EH (cell line): Measurements from ENCODE around the gene TCF4.

Experiments
- DNase-seq: peaks from one replicate; pipeline ENCODE4 v3.0.0-alpha.2; 2015; ENCODE audit warnings: low read depth

The TCF4 gene

GRCh38 chr18:55384551-55385275 lies 203.3 kb downstream of the TCF4 start:
- DNase-seq: peak; percentile 68

- DNase-seq: no peak
Measured at GRCh38 chr18:55384115-55384514, 203.9 kb downstream of the TCF4 start.

- DNase-seq: no peak
Measured at GRCh38 chr18:55382277-55382805, 205.7 kb downstream of the TCF4 start.

GRCh38 chr18:55381277-55381676 lies 206.7 kb downstream of the TCF4 start:
- DNase-seq: peak; percentile 84

- DNase-seq: peak; percentile 64
Measured at GRCh38 chr18:55380589-55380988, 207.4 kb downstream of the TCF4 start.

- no peak for DNase-seq
Measured at GRCh38 chr18:55376387-55376786, 211.6 kb downstream of the TCF4 start.

- no peak for DNase-seq
Measured at GRCh38 chr18:55375930-55376329, 212.1 kb downstream of the TCF4 start.

GRCh38 chr18:55374741-55375140 lies 213.3 kb downstream of the TCF4 start:
- DNase-seq: no peak

- no peak for DNase-seq
Measured at GRCh38 chr18:55372209-55372608, 215.8 kb downstream of the TCF4 start.

- peak; percentile 21 for DNase-seq
Measured at GRCh38 chr18:55370936-55371335, 217.1 kb downstream of the TCF4 start.

- no peak for DNase-seq
Measured at GRCh38 chr18:55369346-55369745, 218.6 kb downstream of the TCF4 start.

- no peak for DNase-seq
Measured at GRCh38 chr18:55365342-55365741, 222.7 kb downstream of the TCF4 start.

- DNase-seq: no peak
Measured at GRCh38 chr18:55362303-55362702, 225.7 kb downstream of the TCF4 start.

GRCh38 chr18:55361492-55362250 lies 226.3 kb downstream of the TCF4 start:
- DNase-seq: no peak

- DNase-seq: no peak
Measured at GRCh38 chr18:55360061-55360460, 227.9 kb downstream of the TCF4 start.

GRCh38 chr18:55356815-55357214 lies 231.2 kb downstream of the TCF4 start:
- DNase-seq: no peak

- DNase-seq: no peak
Measured at GRCh38 chr18:55355223-55355622, 232.8 kb downstream of the TCF4 start.

- peak; percentile 25 for DNase-seq
Measured at GRCh38 chr18:55354795-55355194, 233.2 kb downstream of the TCF4 start.

GRCh38 chr18:55353806-55354205 lies 234.2 kb downstream of the TCF4 start:
- no peak for DNase-seq

GRCh38 chr18:55353391-55353790 lies 234.6 kb downstream of the TCF4 start:
- DNase-seq: no peak

GRCh38 chr18:55351980-55352714 lies 235.8 kb downstream of the TCF4 start:
- no peak for DNase-seq

GRCh38 chr18:55351241-55351691 lies 236.7 kb downstream of the TCF4 start:
- DNase-seq: peak; percentile 50
